ENCODE data around the gene SLC12A3. TPM values are rescaled to one million over a fixed set of nuclear protein-coding genes. Genes with fewer than 3 reads are reported as not detected.
A peak's percentile ranks its signal among the peaks of the same experiment; 100 is the strongest.

SLC12A3 gene
- total RNA-seq, 3 donors from 2014 or later: not detected

DNA sequence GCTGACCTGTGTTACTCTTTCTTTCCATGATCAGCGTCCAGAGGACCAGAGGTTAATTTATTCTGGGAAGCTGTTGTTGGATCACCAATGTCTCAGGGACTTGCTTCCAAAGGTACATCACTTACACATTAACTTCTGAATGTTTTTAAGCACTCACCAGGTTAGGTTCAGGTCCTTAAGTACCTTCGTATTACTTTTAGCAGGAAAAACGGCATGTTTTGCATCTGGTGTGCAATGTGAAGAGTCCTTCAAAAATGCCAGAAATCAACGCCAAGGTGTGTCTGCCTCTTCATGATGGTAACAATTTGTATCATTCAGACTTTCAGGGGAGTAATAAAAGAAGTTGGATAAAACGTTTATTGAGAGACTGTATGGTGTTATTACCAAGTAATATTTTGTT, 70.2 kb downstream of the SLC12A3 start:
- no peak for DNase-seq
- intact Hi-C loops (cut with DNase I, micrococcal nuclease): no loop called here
- peaks cover 35% of the 10 kb centered on the region for H3K36me3 ChIP-seq (ENCODE audit: low read depth)

DNA sequence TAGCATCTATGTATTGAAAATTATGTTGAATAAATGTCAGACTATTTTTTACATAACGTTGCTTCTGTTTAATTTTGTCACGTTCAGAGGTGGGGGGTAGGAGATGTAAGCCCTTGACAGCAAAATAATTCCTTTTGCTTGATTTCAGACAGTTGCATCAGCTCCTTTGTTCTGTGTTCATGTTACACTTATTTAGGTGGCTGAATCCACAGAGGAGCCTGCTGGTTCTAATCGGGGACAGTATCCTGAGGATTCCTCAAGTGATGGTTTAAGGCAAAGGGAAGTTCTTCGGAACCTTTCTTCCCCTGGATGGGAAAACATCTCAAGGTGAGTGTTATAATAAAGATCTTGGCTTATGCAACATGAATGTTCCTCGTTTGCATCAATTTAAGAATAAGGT, 71.5 kb downstream of the SLC12A3 start:
- DNase-seq: no peak
- TF ChIP-seq, protein P1, sequence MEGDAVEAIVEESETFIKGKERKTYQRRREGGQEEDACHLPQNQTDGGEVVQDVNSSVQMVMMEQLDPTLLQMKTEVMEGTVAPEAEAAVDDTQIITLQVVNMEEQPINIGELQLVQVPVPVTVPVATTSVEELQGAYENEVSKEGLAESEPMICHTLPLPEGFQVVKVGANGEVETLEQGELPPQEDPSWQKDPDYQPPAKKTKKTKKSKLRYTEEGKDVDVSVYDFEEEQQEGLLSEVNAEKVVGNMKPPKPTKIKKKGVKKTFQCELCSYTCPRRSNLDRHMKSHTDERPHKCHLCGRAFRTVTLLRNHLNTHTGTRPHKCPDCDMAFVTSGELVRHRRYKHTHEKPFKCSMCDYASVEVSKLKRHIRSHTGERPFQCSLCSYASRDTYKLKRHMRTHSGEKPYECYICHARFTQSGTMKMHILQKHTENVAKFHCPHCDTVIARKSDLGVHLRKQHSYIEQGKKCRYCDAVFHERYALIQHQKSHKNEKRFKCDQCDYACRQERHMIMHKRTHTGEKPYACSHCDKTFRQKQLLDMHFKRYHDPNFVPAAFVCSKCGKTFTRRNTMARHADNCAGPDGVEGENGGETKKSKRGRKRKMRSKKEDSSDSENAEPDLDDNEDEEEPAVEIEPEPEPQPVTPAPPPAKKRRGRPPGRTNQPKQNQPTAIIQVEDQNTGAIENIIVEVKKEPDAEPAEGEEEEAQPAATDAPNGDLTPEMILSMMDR (IDR thresholded peaks at IDR 0.05): no peak
- Histone ChIP-seq H3K4me1 (ENCODE audit: low read depth) (peaks cover 15% of the 10 kb centered on the region), H3K4me3 (no peak overlapping the region), H3K36me3 (ENCODE audit: low read depth) (peaks cover 40% of the 10 kb centered on the region), H3K9me3 (no peaks in the 10 kb centered on the region)
- intact Hi-C loops (cut with DNase I, micrococcal nuclease): no loop called here
- ATAC-seq: no peak

More for the DNA sequence above, 70.2 kb downstream of the SLC12A3 start:
- Histone ChIP-seq H3K4me3 (no peak overlapping the region), H3K4me1 (ENCODE audit: low read depth) (peaks cover 22% of the 10 kb centered on the region), H3K9me3 (no peaks in the 10 kb centered on the region)
- no peak for ATAC-seq
- TF ChIP-seq, protein P1 (IDR thresholded peaks at IDR 0.05): no peak

DNA sequence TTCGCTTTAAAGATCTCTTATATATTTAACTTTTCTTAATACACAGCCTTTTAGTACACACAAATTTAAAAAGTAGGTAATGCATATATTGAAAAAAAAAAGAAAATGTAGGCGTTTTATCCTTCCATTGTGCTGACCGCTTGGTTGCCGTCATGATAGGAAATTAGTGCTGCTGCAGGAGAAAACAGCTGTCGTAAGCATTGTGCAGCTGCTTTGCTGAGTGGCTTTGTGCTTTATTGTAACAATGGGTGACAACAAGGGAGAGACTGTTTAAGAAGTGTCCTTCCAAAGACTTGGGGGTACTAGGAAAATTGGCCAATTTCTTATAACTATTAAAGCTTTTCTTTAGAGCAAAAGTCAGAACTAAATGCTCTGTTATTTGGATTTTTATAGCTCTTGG, 71.9 kb downstream of the SLC12A3 start:
- Histone ChIP-seq H3K9me3 (no peaks in the 10 kb centered on the region), H3K36me3 (ENCODE audit: low read depth) (peaks cover 40% of the 10 kb centered on the region), H3K4me1 (ENCODE audit: low read depth) (peaks cover 15% of the 10 kb centered on the region), H3K4me3 (no peak overlapping the region)
- no peak for ATAC-seq
- intact Hi-C loops (cut with DNase I, micrococcal nuclease): no loop called here
- TF ChIP-seq, protein P1 (IDR thresholded peaks at IDR 0.05): no peak
- no peak for DNase-seq

DNA sequence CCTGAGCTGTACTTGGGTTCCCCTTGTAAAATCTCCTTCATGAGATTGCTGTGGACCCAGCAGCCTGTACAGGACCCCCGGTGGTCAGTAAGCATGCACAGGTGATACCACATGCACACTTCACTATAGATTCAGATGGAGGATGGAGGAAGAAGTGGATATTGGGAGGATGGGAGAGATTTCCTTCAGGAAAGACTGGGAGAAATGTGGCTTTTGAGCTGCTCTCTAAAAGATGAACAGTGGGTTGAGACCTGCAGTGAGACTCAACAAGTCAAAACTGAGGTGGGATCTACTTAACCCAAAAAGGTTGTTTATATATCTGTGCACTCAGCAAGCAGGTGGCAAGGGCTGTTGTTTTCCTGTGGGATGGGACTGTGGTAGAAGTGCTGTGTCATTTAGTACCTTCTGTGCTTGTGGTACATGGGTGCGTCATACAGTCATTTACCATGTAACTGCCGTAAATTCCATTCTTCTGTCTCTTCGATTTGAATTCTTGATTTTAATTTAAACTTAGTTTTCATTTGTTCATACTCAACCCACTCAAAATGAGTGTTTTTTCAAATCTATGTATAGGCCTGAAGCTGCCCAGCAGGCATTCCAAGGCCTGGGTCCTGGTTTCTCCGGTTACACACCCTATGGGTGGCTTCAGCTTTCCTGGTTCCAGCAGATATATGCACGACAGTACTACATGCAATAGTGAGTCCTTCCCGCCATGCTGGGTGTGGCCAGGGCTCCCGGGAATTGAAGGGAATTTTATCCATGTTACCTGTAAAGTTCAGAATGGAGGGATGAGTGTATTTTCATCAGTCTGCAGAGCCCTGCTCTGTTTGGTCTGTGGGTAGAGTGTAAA, 73.9 kb downstream of the SLC12A3 start:
- no peaks in the 10 kb centered on the region for H3K9me3 ChIP-seq
- TF ChIP-seq, protein P1 (IDR thresholded peaks at IDR 0.05): no peak
- peaks cover 49% of the 10 kb centered on the region for H3K36me3 ChIP-seq (ENCODE audit: low read depth)
- peaks cover 15% of the 10 kb centered on the region for H3K4me1 ChIP-seq (ENCODE audit: low read depth)
- ATAC-seq (peak; percentile 69), DNase-seq (no peak)
- no peak overlapping the region for H3K4me3 ChIP-seq
- intact Hi-C loops (cut with DNase I, micrococcal nuclease): no loop called here

DNA sequence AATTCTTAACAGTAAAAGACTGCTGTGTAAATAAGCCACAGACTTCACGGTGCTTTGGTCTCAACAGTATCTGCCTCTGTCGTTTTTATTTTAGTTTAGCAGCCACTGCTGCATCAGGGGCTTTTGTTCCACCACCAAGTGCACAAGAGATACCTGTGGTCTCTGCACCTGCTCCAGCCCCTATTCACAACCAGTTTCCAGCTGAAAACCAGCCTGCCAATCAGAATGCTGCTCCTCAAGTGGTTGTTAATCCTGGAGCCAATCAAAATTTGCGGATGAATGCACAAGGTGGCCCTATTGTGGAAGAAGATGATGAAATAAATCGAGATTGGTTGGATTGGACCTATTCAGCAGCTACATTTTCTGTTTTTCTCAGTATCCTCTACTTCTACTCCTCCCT, 74.8 kb downstream of the SLC12A3 start:
- Histone ChIP-seq H3K4me3 (no peak overlapping the region), H3K36me3 (ENCODE audit: low read depth) (peaks cover 53% of the 10 kb centered on the region), H3K9me3 (no peaks in the 10 kb centered on the region), H3K4me1 (ENCODE audit: low read depth) (peaks cover 13% of the 10 kb centered on the region)
- DNase-seq (no peak), ATAC-seq (no peak)
- intact Hi-C loops (cut with DNase I, micrococcal nuclease): no loop called here
- TF ChIP-seq, protein P1 (IDR thresholded peaks at IDR 0.05): no peak
